ENCODE measurements around the gene CYB561D1. TPM values are rescaled to one million over a fixed set of nuclear protein-coding genes. Genes with fewer than 3 reads are reported as not detected.

Gene CYB561D1
- total RNA-seq, 1 donor from 2014 or later = 7.8 TPM

GRCh38 chr1:109527098-109527811 lies 33.4 kb downstream of the CYB561D1 start:
- DNase-seq (ENCODE audit: low spot score) = no peak
- H3K4me1 Mint-ChIP-seq (ENCODE audit: unreplicated experiment) = peaks cover 15% of the 10 kb centered on the region
- no peaks in the 10 kb centered on the region for H3K9me3 Mint-ChIP-seq (ENCODE audit: unreplicated experiment)
- no peak for TF ChIP-seq CTCF (IDR thresholded peaks at IDR 0.05; ENCODE audit: unreplicated experiment)
- H3K4me3 Mint-ChIP-seq (ENCODE audit: unreplicated experiment) = peak overlapping the region; percentile 31
- H3K27ac Mint-ChIP-seq (ENCODE audit: unreplicated experiment) = peak overlapping the region; percentile 71
- no peaks in the 10 kb centered on the region for H3K36me3 Mint-ChIP-seq (ENCODE audit: low read depth, unreplicated experiment)
- peaks cover 4% of the 10 kb centered on the region for H3K27me3 Mint-ChIP-seq (ENCODE audit: unreplicated experiment)

- DNase-seq (ENCODE audit: low spot score) = no peak
- Mint-ChIP-seq H3K27ac (ENCODE audit: unreplicated experiment) (peak overlapping the region; percentile 71), H3K4me1 (ENCODE audit: unreplicated experiment) (peaks cover 20% of the 10 kb centered on the region), H3K9me3 (ENCODE audit: unreplicated experiment) (no peaks in the 10 kb centered on the region), H3K4me3 (ENCODE audit: unreplicated experiment) (peak overlapping the region; percentile 31), H3K36me3 (ENCODE audit: low read depth, unreplicated experiment) (no peaks in the 10 kb centered on the region), H3K27me3 (ENCODE audit: unreplicated experiment) (peaks cover 6% of the 10 kb centered on the region)
- no peak for TF ChIP-seq CTCF (IDR thresholded peaks at IDR 0.05; ENCODE audit: unreplicated experiment)
Observed at GRCh38 chr1:109527846-109528695, 34.2 kb downstream of the CYB561D1 start.

GRCh38 chr1:109528712-109529111 lies 34.8 kb downstream of the CYB561D1 start:
- Mint-ChIP-seq H3K4me1 (ENCODE audit: unreplicated experiment) (peaks cover 20% of the 10 kb centered on the region), H3K27ac (ENCODE audit: unreplicated experiment) (no peak overlapping the region), H3K4me3 (ENCODE audit: unreplicated experiment) (no peak overlapping the region), H3K27me3 (ENCODE audit: unreplicated experiment) (peaks cover 6% of the 10 kb centered on the region), H3K9me3 (ENCODE audit: unreplicated experiment) (no peaks in the 10 kb centered on the region), H3K36me3 (ENCODE audit: low read depth, unreplicated experiment) (no peaks in the 10 kb centered on the region)
- DNase-seq (ENCODE audit: low spot score) = no peak
- no peak for TF ChIP-seq CTCF (IDR thresholded peaks at IDR 0.05; ENCODE audit: unreplicated experiment)

GRCh38 chr1:109529881-109530456 lies 36.1 kb downstream of the CYB561D1 start:
- Mint-ChIP-seq H3K27me3 (ENCODE audit: unreplicated experiment) (peaks cover 6% of the 10 kb centered on the region), H3K36me3 (ENCODE audit: low read depth, unreplicated experiment) (no peaks in the 10 kb centered on the region), H3K4me3 (ENCODE audit: unreplicated experiment) (no peak overlapping the region), H3K9me3 (ENCODE audit: unreplicated experiment) (no peaks in the 10 kb centered on the region), H3K27ac (ENCODE audit: unreplicated experiment) (no peak overlapping the region), H3K4me1 (ENCODE audit: unreplicated experiment) (peaks cover 20% of the 10 kb centered on the region)
- no peak for DNase-seq (ENCODE audit: low spot score)
- TF ChIP-seq CTCF (IDR thresholded peaks at IDR 0.05; ENCODE audit: unreplicated experiment) = no peak
